Measurements from ENCODE around the gene CELA1. TPM values are rescaled to one million over a fixed set of nuclear protein-coding genes. Genes with fewer than 3 reads are reported as not detected.

The CELA1 gene
- total RNA-seq, 1 experiment from 2014 or later: not detected

- H3K27ac Mint-ChIP-seq: peak overlapping the region in 1 of 3 experiments; percentile 70; a peak in 1 of 7 replicates
- H4K20me1 ChIP-seq (ENCODE audit: control insufficient read depth, insufficient read depth, insufficient read length): no peaks in the 10 kb centered on the region
- H3K79me1 ChIP-seq (ENCODE audit: insufficient read depth, low read depth, low read length, poor library complexity, severe bottlenecking): no peaks in the 10 kb centered on the region
- no peak overlapping the region for H3K56ac ChIP-seq (ENCODE audit: insufficient read length, low read depth, low read length)
- no peaks in the 10 kb centered on the region for H3K23me2 ChIP-seq (ENCODE audit: insufficient read length, low read depth, low read length, poor library complexity, severe bottlenecking)
- no peak overlapping the region for H3T11ph ChIP-seq (ENCODE audit: low read length)
- no peak overlapping the region for H3K4me3 Mint-ChIP-seq
- no CpG with 5 or more reads among the region's 11 CpGs for WGBS (ENCODE audit: extremely low coverage, insufficient read length, low lambda C conversion rate)
- no peak overlapping the region for H2AK5ac ChIP-seq (ENCODE audit: insufficient read length, low read length)
- peaks cover under 1 to 7% (median 5%) of the 10 kb centered on the region in 3 experiments; a peak in 5 of 7 replicates for H3K36me3 Mint-ChIP-seq (ENCODE audit: insufficient read depth in 1 of 3, low read depth in 3 of 3)
- no peak overlapping the region for H3K23ac ChIP-seq (ENCODE audit: insufficient read length, low read depth, low read length)
- H2BK5ac ChIP-seq (ENCODE audit: insufficient read length, low read length): no peak overlapping the region
- H4K91ac ChIP-seq (ENCODE audit: insufficient read length, low read depth, low read length): no peak overlapping the region
- no peak overlapping the region for H3K4me2 ChIP-seq (ENCODE audit: insufficient read depth, insufficient read length, low read length)
- H2BK15ac ChIP-seq (ENCODE audit: low read depth, low read length): no peak overlapping the region
- H4K8ac ChIP-seq (replicated peaks; ENCODE audit: insufficient read length, low read depth, low read length): no peak overlapping the region
- H3K9me3 ChIP-seq (ENCODE audit: control insufficient read depth, low read depth, low read length): no peaks in the 10 kb centered on the region
- H3K18ac ChIP-seq (ENCODE audit: insufficient read length, low read depth, low read length): no peak overlapping the region
- H3K27me3 Mint-ChIP-seq (ENCODE audit: low read depth): peaks cover 3% of the 10 kb centered on the region
- no peak overlapping the region for H3K14ac ChIP-seq (ENCODE audit: insufficient read depth, low read length)
- peak; percentile 94 for TF ChIP-seq CTCF (conservative IDR thresholded peaks at IDR 0.05)
- H2AFZ ChIP-seq (ENCODE audit: low read length): no peak overlapping the region
- no peak overlapping the region for H2BK120ac ChIP-seq (ENCODE audit: low read depth, low read length, poor library complexity, severe bottlenecking)
- H3K9me3 Mint-ChIP-seq: no peaks in the 10 kb centered on the region; a peak in 1 of 5 replicates
- no peaks in the 10 kb centered on the region for H3K27me3 ChIP-seq (ENCODE audit: insufficient read depth, low read length)
- peak; percentile 91 for DNase-seq
- no peak overlapping the region for H2BK12ac ChIP-seq (ENCODE audit: insufficient read length, low read depth, low read length)
- no peak overlapping the region for H4K5ac ChIP-seq (ENCODE audit: insufficient read length, low read depth, low read length)
- H3K4ac ChIP-seq (ENCODE audit: low read depth, low read length): no peak overlapping the region
- H3K4me1 Mint-ChIP-seq: peaks cover 9 to 11% of the 10 kb centered on the region in 2 experiments
- no peaks in the 10 kb centered on the region for H3K79me2 ChIP-seq (ENCODE audit: insufficient read depth, low read length)
- no peaks in the 10 kb centered on the region for H3K4me1 ChIP-seq (ENCODE audit: insufficient read depth, low read length)
- no peak overlapping the region for H3K27ac ChIP-seq (ENCODE audit: insufficient read length, low read depth, low read length)
- no peak overlapping the region for H3K9ac ChIP-seq (ENCODE audit: extremely low read depth, insufficient read length, low read length)
- no peak overlapping the region for H2BK20ac ChIP-seq (ENCODE audit: low read depth, low read length, poor library complexity, severe bottlenecking)
These were observed 5.5 kb upstream of the CELA1 start for GRCh38 chr12:51351913-51352532.

All from H9 (cell line).